Astrocyte of the spinal cord (primary cell): ENCODE measurements around the gene ZNF212.

ENCODE experiments used
- DNase-seq: peaks from one replicate; pipeline ENCODE4 v3.0.0; 2011; ENCODE audit warnings: low read depth, low spot score
- H3K4me3 ChIP-seq: 2 replicates; pipeline ENCODE4 v1.5.1; 2011; ENCODE audit warnings: low read depth, mild to moderate bottlenecking, low read length, moderate library complexity
- in situ Hi-C: cut with HindIII; loops from 2 replicates; pipeline ENCODE4 v1.10.0; 2017; ENCODE audit warnings: low sequenced_read_pairs
- TF ChIP-seq, protein P1 (sequence below): IDR thresholded peaks from 2 replicates; pipeline ENCODE4 v1.5.1; 2012; ENCODE audit warnings: low read depth, mild to moderate bottlenecking, low read length, inconsistent platforms

The ZNF212 gene

DNA sequence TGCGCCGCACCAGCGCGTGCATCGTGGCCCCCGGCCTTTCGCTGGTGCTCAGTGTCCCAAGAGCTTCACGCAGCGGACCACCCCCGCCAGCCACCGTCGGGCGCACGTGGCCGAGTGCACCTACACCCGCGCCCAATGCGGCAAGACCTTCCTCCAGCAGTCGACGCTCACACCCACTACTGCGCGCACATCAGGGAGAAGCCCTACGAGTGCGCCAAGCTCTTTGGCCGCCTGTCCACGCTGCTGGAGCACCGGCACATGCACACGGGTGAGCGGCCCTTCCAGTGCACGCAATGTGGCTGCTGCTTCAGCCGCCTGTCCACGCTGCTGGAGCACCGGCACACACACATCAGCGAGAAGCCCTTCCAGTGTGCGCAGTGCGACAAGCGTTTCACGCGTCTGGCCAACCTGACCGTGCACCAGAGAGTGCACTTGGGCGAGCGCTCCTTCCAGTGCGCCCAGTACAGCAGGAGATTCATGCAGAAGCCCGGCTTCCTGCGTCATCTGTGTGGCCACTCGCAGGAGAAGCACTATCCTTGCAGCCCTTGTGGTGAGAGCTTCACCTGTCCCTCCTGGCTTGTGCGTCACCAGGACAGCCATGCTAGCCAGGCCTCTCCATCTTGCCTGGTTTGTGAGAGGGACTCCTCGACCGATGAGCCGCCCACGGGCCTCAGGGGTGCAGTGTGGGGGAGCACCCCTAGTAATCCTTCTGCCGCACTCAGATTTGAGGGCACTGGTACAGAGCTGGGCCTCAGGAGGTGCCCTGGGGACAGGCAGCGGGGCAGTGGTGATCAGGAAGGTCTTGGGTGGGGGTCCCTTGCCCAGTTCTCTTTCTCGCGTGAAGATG lies 55.4 kb downstream of the ZNF212 start:
- no peak for DNase-seq
- H3K4me3 ChIP-seq: no peak overlapping the region
- TF ChIP-seq, protein P1, sequence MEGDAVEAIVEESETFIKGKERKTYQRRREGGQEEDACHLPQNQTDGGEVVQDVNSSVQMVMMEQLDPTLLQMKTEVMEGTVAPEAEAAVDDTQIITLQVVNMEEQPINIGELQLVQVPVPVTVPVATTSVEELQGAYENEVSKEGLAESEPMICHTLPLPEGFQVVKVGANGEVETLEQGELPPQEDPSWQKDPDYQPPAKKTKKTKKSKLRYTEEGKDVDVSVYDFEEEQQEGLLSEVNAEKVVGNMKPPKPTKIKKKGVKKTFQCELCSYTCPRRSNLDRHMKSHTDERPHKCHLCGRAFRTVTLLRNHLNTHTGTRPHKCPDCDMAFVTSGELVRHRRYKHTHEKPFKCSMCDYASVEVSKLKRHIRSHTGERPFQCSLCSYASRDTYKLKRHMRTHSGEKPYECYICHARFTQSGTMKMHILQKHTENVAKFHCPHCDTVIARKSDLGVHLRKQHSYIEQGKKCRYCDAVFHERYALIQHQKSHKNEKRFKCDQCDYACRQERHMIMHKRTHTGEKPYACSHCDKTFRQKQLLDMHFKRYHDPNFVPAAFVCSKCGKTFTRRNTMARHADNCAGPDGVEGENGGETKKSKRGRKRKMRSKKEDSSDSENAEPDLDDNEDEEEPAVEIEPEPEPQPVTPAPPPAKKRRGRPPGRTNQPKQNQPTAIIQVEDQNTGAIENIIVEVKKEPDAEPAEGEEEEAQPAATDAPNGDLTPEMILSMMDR: no peak
- in situ Hi-C loops: no loop called here

- TF ChIP-seq, protein P1: no peak
- no peak overlapping the region for H3K4me3 ChIP-seq
- in situ Hi-C loops: no loop called here
- no peak for DNase-seq
These were observed 56.0 kb downstream of the ZNF212 start for GRCh38 chr7:149295481-149295850.

DNA sequence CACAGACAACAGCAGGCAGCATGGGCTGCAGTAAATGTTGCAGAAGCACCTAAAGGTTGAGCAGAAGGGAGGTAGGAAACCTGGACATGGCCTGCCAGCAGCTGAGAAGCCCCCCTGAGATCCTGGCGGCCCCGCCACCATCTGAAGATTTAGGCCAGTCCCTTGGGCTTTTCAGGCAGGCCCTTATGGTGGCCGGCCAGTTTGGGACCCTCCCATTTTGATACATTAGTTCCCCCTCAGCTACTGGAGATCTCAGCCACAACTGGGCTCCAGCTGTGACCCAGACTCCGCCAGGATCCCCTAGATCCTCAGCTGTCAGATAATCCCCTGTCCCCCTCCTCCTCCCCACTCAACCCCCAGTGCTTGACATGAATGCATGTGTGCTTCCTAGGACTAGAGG lies 56.9 kb downstream of the ZNF212 start:
- no peak overlapping the region for H3K4me3 ChIP-seq
- TF ChIP-seq, protein P1: no peak
- DNase-seq: no peak
- in situ Hi-C loops: no loop called here

- in situ Hi-C loops: no loop called here
- H3K4me3 ChIP-seq: no peak overlapping the region
- DNase-seq: no peak
- TF ChIP-seq, protein P1: no peak
These were observed 57.7 kb downstream of the ZNF212 start for GRCh38 chr7:149297034-149297755.

DNA sequence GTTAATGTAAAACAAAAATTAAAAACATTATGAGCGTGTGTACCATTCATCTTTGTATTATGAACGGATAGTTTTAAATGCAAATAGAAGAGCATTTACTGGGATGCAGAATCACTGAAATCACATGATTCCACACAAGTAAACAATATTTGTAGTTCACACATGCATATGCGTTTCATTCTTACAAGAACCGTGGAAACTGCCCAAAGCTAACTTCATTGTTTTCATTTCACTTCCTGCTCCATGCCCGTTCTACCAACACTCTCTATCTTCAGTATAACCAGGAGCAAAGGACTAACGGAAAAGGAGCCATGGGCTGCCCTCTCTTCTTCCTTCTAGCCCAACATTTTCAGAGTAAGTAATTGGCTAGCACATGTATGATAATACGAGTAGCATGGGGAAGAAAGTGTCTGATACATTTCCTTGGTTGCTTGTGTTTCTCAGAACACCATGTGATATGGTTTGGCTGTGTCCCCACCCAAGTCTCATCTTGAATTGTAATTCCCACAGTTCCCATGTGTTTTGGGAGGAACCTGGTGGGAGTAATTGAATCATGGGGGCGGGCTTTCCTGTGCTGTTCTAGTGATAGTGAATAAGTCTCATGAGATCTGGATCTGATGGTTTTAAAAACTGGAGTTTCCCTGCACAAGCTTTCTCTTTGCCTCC lies 61.3 kb downstream of the ZNF212 start:
- in situ Hi-C loops: no loop called here
- no peak overlapping the region for H3K4me3 ChIP-seq
- TF ChIP-seq, protein P1: no peak
- DNase-seq: no peak

- no peak for DNase-seq
- no peak overlapping the region for H3K4me3 ChIP-seq
- TF ChIP-seq, protein P1: no peak
- in situ Hi-C loops: no loop called here
These were observed 62.8 kb downstream of the ZNF212 start for GRCh38 chr7:149302222-149302621.
